HepG2 (cell line): ENCODE measurements around the gene SPRED2. TPM values are rescaled to one million over a fixed set of nuclear protein-coding genes. Genes with fewer than 3 reads are reported as not detected.

ENCODE experiments used
- ATAC-seq: fragments of 200-7000 bp; cut with Tn5 transposase; 3 replicates; pipeline ENCODE4 v1.9.1; 2020; ENCODE audit warnings: mild to moderate bottlenecking, moderate library complexity
- BruUV-seq: library from RNA; stranded (reverse); fragments of 400-500 nt; replicated peaks from 2 replicates; lab custom pipeline; 2021; lab: Mats Ljungman, UMichigan
- CTCF ChIA-PET: fragments of 300-600 bp; formaldehyde crosslinking; extraction: SDS; loops from one replicate; lab custom pipeline; 2021; ENCODE audit warnings: low total read pairs, inconsistent platforms, low intra/inter-chr PET ratio; lab: Yijun Ruan, JAX
- POLR2A ChIA-PET: fragments of 350-600 bp; sonication (Branson Sonifier 250); formaldehyde crosslinking; loops from one replicate; lab custom pipeline; 2020; ENCODE audit warnings: antibody characterized with exemption, inconsistent platforms; lab: Yijun Ruan, JAX
- DNase-seq: peaks from one replicate; pipeline ENCODE4 v3.0.0-alpha.2; 2015; ENCODE audit warnings: low spot score
- FAIRE-seq: peaks from 3 replicates; lab custom pipeline; 2011; peaks lifted over from hg19 to GRCh38; lab: Jason Lieb, UNC
- H2AFZ ChIP-seq: one replicate; pipeline ENCODE4 v1.6.1; 2011; ENCODE audit warnings: low read length, inconsistent platforms
- H3K27ac ChIP-seq: fragments of 300-600 bp; 3 replicates; pipeline ENCODE4 v1.8.0; 2011; ENCODE audit warnings: mixed run types, mild to moderate bottlenecking, mixed read lengths, low read length, inconsistent platforms; ENCODE audit not compliant: insufficient read depth; ENCODE audit errors: extremely low read length
- H3K27me3 ChIP-seq, 2 experiments: fragments of 200-600 bp in 1 of 2; 2 replicates in 1 of 2; 3 replicates in 1 of 2; pipeline versions ENCODE4 v1.6.0 to v1.8.0; 2011; ENCODE audit warnings: low read length in 2 of 2, mild to moderate bottlenecking in 2 of 2, moderate library complexity in 2 of 2, inconsistent platforms in 1 of 2; ENCODE audit not compliant: insufficient read depth in 2 of 2, control insufficient read depth in 1 of 2
- H3K36me3 ChIP-seq, 2 experiments: fragments of 200-600 bp in 1 of 2; replicated peaks in 1 of 2; 2 replicates in 1 of 2; 3 replicates in 1 of 2; pipeline versions ENCODE4 v1.5.1 to v1.8.0; 2011; ENCODE audit warnings: low read length in 2 of 2, inconsistent platforms in 1 of 2; ENCODE audit not compliant: insufficient read depth in 2 of 2, control insufficient read depth in 1 of 2
- H3K4me1 ChIP-seq: 2 replicates; pipeline ENCODE4 v1.5.1; 2012; ENCODE audit warnings: low read length, inconsistent platforms; ENCODE audit not compliant: insufficient read depth
- H3K4me2 ChIP-seq: 2 replicates; pipeline ENCODE4 v1.6.0; 2011; ENCODE audit warnings: low read depth, low read length, inconsistent platforms
- H3K4me3 ChIP-seq, 3 experiments: fragments of 200-600 bp in 1 of 3; sonication (generic), shearing (Covaris generic) in 1 of 3; replicated peaks in 1 of 3; 2 replicates each; pipeline ENCODE4 v1.5.1; 2011 to 2016; ENCODE audit warnings: low read length in 3 of 3, inconsistent platforms in 2 of 3, low read depth in 2 of 3, mild to moderate bottlenecking in 2 of 3, control low read depth in 1 of 3, mixed read lengths in 1 of 3; ENCODE audit not compliant: insufficient read depth in 1 of 3
- H3K79me2 ChIP-seq: one replicate; pipeline ENCODE4 v1.6.1; 2011; ENCODE audit warnings: low read length, inconsistent platforms; ENCODE audit not compliant: insufficient read depth
- H3K9ac ChIP-seq: 2 replicates; pipeline ENCODE4 v1.6.0; 2011; ENCODE audit warnings: mild to moderate bottlenecking, low read depth, low read length, inconsistent platforms; ENCODE audit not compliant: insufficient read depth
- H3K9me3 ChIP-seq: 2 replicates; pipeline ENCODE4 v1.5.1; 2012; ENCODE audit warnings: mild to moderate bottlenecking, low read length
- H4K20me1 ChIP-seq: 2 replicates; pipeline ENCODE4 v1.6.0; 2011; ENCODE audit warnings: inconsistent platforms, mild to moderate bottlenecking, low read length, moderate library complexity; ENCODE audit not compliant: insufficient read depth
- DNMT1 ChIP-seq: sonication (generic); formaldehyde crosslinking; IDR thresholded peaks from 2 replicates; pipeline ENCODE4 v1.5.1; 2020; ENCODE audit warnings: mild to moderate bottlenecking, missing genetic modification reagents
- ESRRA ChIP-seq: sonication (generic); formaldehyde crosslinking; IDR thresholded peaks from 2 replicates; pipeline ENCODE4 v1.5.1; 2020; ENCODE audit warnings: mild to moderate bottlenecking, low read depth, missing genetic modification reagents
- KDM5A ChIP-seq: fragments of 200-600 bp; sonication (generic); IDR thresholded peaks from 2 replicates; pipeline ENCODE4 v1.7.0; 2018; ENCODE audit warnings: antibody characterized with exemption, mild to moderate bottlenecking, low read length, borderline replicate concordance
- KLF9 ChIP-seq: IDR thresholded peaks from 2 replicates; pipeline ENCODE4 v1.6.1; 2016; ENCODE audit warnings: low read depth
- MNT ChIP-seq: fragments of 450-650 bp; IDR thresholded peaks from 2 replicates; pipeline ENCODE4 v1.6.1; 2016
- SNAPC4 ChIP-seq: sonication (generic); formaldehyde crosslinking; IDR thresholded peaks from 2 replicates; pipeline ENCODE4 v1.4.0; 2020; ENCODE audit warnings: mild to moderate bottlenecking, missing genetic modification reagents
- TFDP2 ChIP-seq: sonication (generic); formaldehyde crosslinking; IDR thresholded peaks from 2 replicates; pipeline ENCODE4 v1.4.0; 2020; ENCODE audit warnings: missing genetic modification reagents
- YEATS4 ChIP-seq: sonication (generic); formaldehyde crosslinking; IDR thresholded peaks from 2 replicates; pipeline ENCODE4 v1.4.0; 2020; ENCODE audit warnings: missing genetic modification reagents, borderline replicate concordance
- ZNF275 ChIP-seq: sonication (generic); formaldehyde crosslinking; IDR thresholded peaks from 2 replicates; pipeline ENCODE4 v1.8.0; 2022; ENCODE audit warnings: missing genetic modification reagents, mild to moderate bottlenecking, inconsistent platforms, borderline replicate concordance
- ZNF432 ChIP-seq: sonication (generic); formaldehyde crosslinking; IDR thresholded peaks from 2 replicates; pipeline ENCODE4 v1.5.0; 2020; ENCODE audit warnings: missing genetic modification reagents, mild to moderate bottlenecking, borderline replicate concordance
- ZNF547 ChIP-seq: sonication (generic); formaldehyde crosslinking; IDR thresholded peaks from 2 replicates; pipeline ENCODE4 v1.5.1; 2020; ENCODE audit warnings: mild to moderate bottlenecking, missing genetic modification reagents
- ZNF713 ChIP-seq: sonication (generic); formaldehyde crosslinking; IDR thresholded peaks from 2 replicates; pipeline ENCODE4 v1.4.0; 2020; ENCODE audit warnings: mild to moderate bottlenecking, missing genetic modification reagents
- WGBS: methylation state at CpG from one replicate; pipeline ENCODE4 v1.1.6; 2017; ENCODE audit warnings: low lambda C conversion rate; 5-methylcytosine and 5-hydroxymethylcytosine counted together
- in situ Hi-C: cut with HindIII; loops from 2 replicates; pipeline ENCODE4 v1.10.0; 2017; ENCODE audit warnings: low pct_unique_long_range_greater_than_20kb; ENCODE audit not compliant: extremely low pct_ligation_motif_present
- intact Hi-C: fragments of 100-400 bp; cut with micrococcal nuclease; formaldehyde crosslinking; loops from one replicate; pipeline ENCODE4 v1.10.0; 2022; ENCODE audit not compliant: unreplicated experiment
- polyA plus RNA-seq, 8 experiments: library from polyadenylated mRNA; depleted of rRNA in 3 of 8; stranded (reverse) in 7 of 8; unstranded in 1 of 8; fragments of >200 nt; fragmentation: Illumina TruSeq in 4 of 8; extraction: Trizol in 4 of 8; gene quantifications; 2 replicates each; pipeline versions ENCODE4 v1.2.1 to v1.2.3, GENCODE V29; 2011 to 2016; ENCODE audit warnings: low read depth in 4 of 8, missing spikeins in 1 of 8, mixed read lengths in 1 of 8; ENCODE audit not compliant: insufficient read depth in 1 of 8
- total RNA-seq, 5 experiments: library from RNA; depleted of rRNA; stranded (reverse); fragments of >200 nt; fragmentation: Illumina TruSeq; extraction: Trizol; gene quantifications; 2 replicates each; pipeline ENCODE4 v1.2.3, GENCODE V29; 2016; ENCODE audit warnings: low read depth in 1 of 5

SPRED2 gene
- total and polyA plus RNA-seq, 2 of the 13 experiments (the other 11 are each of a cell fraction or from before 2014, with no cell fraction given), result 13.0 to 37.0 TPM

- CTCF ChIA-PET, result no interaction called here
- Histone ChIP-seq H3K27me3 (no peaks in the 10 kb centered on the region), H3K9ac (no peak overlapping the region), H3K9me3 (no peaks in the 10 kb centered on the region), H3K79me2 (no peaks in the 10 kb centered on the region), H4K20me1 (no peaks in the 10 kb centered on the region), H3K27ac (no peak overlapping the region), H3K36me3 (no peaks in the 10 kb centered on the region), H3K4me3 (no peak overlapping the region), H3K4me1 (peaks cover 16% of the 10 kb centered on the region), H3K4me2 (no peak overlapping the region), H2AFZ (no peak overlapping the region)
- BruUV-seq, result no TSS peak
- FAIRE-seq (no peak), DNase-seq (no peak), ATAC-seq (no peak)
- in situ Hi-C loops, result no loop called here
- intact Hi-C loops, result no loop called here
- POLR2A ChIA-PET, result no interaction called here
- whole genome bisulfite sequencing, result 58% methylated on average over 5 of the region's 5 CpGs
- TF ChIP-seq KDM5A (no peak), ZNF432 (CRISPR knock-in tag) (no peak), ZNF275 (CRISPR knock-in tag) (no peak), SNAPC4 (CRISPR knock-in tag) (no peak), MNT (no peak), KLF9 (CRISPR knock-in tag) (no peak), ESRRA (CRISPR knock-in tag) (no peak), ZNF713 (CRISPR knock-in tag) (no peak), DNMT1 (CRISPR knock-in tag) (no peak), TFDP2 (CRISPR knock-in tag) (no peak), YEATS4 (CRISPR knock-in tag) (no peak), ZNF547 (no peak)
These were observed 19.9 kb upstream of the SPRED2 start for GRCh38 chr2:65452150-65452895.
